Spleen (tissue), 11 donors: ENCODE results near the gene TAF9. TPM values are rescaled to one million over a fixed set of nuclear protein-coding genes. Genes with fewer than 3 reads are reported as not detected.
A peak's percentile ranks its signal among the peaks of the same experiment; 100 is the strongest.

Experiments used
- DNase-seq: peaks from one replicate; pipeline ENCODE4 v3.0.0-alpha.2; 2020
- H3K27ac ChIP-seq, 8 donors: fragments of 200-600 bp; sonication (generic) in 7 of 8; 1 replicate in 4 of 8; 2 replicates in 4 of 8; pipeline versions ENCODE4 v1.5.0 to v1.8.0; 2016 to 2021; ENCODE audit warnings: inconsistent platforms in 4 of 8, mild to moderate bottlenecking in 4 of 8, moderate library complexity in 1 of 8
- H3K27me3 ChIP-seq, 7 donors: fragments of 200-600 bp; sonication (generic) in 6 of 7; replicated peaks in 1 of 7; 1 replicate in 4 of 7; 2 replicates in 3 of 7; pipeline versions ENCODE4 v1.5.0 to v1.8.0; 2016 to 2021; ENCODE audit warnings: inconsistent platforms in 3 of 7, mild to moderate bottlenecking in 1 of 7
- H3K36me3 ChIP-seq, 6 donors: fragments of 200-600 bp; sonication (generic) in 5 of 6; 1 replicate in 4 of 6; 2 replicates in 2 of 6; pipeline versions ENCODE4 v1.5.0 to v1.8.0; 2016 to 2021; ENCODE audit warnings: inconsistent platforms in 2 of 6
- H3K4me1 ChIP-seq, 6 donors: fragments of 200-600 bp; sonication (generic) in 5 of 6; 1 replicate in 3 of 6; 2 replicates in 3 of 6; pipeline versions ENCODE4 v1.5.0 to v1.8.0; 2016 to 2021; ENCODE audit warnings: inconsistent platforms in 3 of 6
- H3K4me3 ChIP-seq, 8 donors: fragments of 200-600 bp; sonication (generic) in 7 of 8; 1 replicate in 4 of 8; 2 replicates in 4 of 8; pipeline versions ENCODE4 v1.5.0 to v1.8.0; 2016 to 2021; ENCODE audit warnings: inconsistent platforms in 4 of 8, mild to moderate bottlenecking in 4 of 8, moderate library complexity in 2 of 8
- H3K9me3 ChIP-seq, 8 donors: fragments of 200-600 bp; sonication (generic) in 7 of 8; 1 replicate in 4 of 8; 2 replicates in 4 of 8; pipeline versions ENCODE4 v1.5.0 to v1.8.0; 2016 to 2021; ENCODE audit warnings: inconsistent platforms in 4 of 8
- CTCF ChIP-seq, 11 experiments: fragments of 200-600 bp in 7 of 11; fragments of 450-650 bp in 4 of 11; sonication (generic) in 4 of 11; IDR thresholded peaks in 8 of 11; conservative IDR thresholded peaks in 3 of 11; 1 replicate in 7 of 11; 2 replicates in 4 of 11; pipeline versions ENCODE4 v1.4.0 to v1.8.0; 2016 to 2021; ENCODE audit warnings: antibody characterized with exemption in 11 of 11, inconsistent platforms in 4 of 11, mild to moderate bottlenecking in 1 of 11
- POLR2A ChIP-seq, 3 donors: fragments of 450-650 bp; IDR thresholded peaks; one replicate each; pipeline ENCODE4 v1.5.1; 2017; ENCODE audit warnings: antibody characterized with exemption in 3 of 3, mild to moderate bottlenecking in 1 of 3
- POLR2AphosphoS5 ChIP-seq, 3 donors: sonication (generic); formaldehyde crosslinking; IDR thresholded peaks; one replicate each; pipeline ENCODE4 v1.5.1; 2017; ENCODE audit warnings: antibody characterized with exemption in 3 of 3
- WGBS, 5 donors: extraction: QIAGEN DNeasy Blood & Tissue Kit in 3 of 5; methylation state at CpG; one replicate each; pipeline versions ENCODE4 v1.1.5 to v1.1.7; 2013 to 2018; 5-methylcytosine and 5-hydroxymethylcytosine counted together
- intact Hi-C: fragments of 100-400 bp; cut with DNase I; formaldehyde crosslinking; loops from one replicate; pipeline ENCODE4 v1.15.0; 2023; ENCODE audit warnings: low total_unique reads
- polyA plus RNA-seq, 3 donors: library from polyadenylated mRNA; stranded (reverse); fragments of 200-250 nt; gene quantifications; one replicate each; pipeline ENCODE4 v1.2.1, GENCODE V29; 2013
- total RNA-seq, 7 donors: library from RNA; depleted of rRNA in 3 of 7; stranded (reverse); fragments of >200 nt in 3 of 7; fragmentation: NEBNext Ultra II Directional in 4 of 7; extraction: Animal tissue kit (Norgen Biotek cat#: 25700) in 4 of 7; gene quantifications; one replicate each; pipeline versions ENCODE4 v1.1.0 to v1.2.1, GENCODE V29; 2016 to 2021
- donor health status: healthy with polysubstance abuse.
- donor health status: DM: no; HTN: no; CAD: no; lungs with moderate emphysema.
- donor health status: DM: no; HTN: no; CAD: no.
- donor health status: Bipolar disorder and iron deficiency.
- donor health status: healthy.
- donor health status: DM: no; HTN: no; CAD: no.
- donor health status: DM: yes; HTN: yes; CAD: no.

Gene TAF9
- total and polyA plus RNA-seq, 10 donors, result 33.5 to 61.6 (median 37.5) TPM

DNA sequence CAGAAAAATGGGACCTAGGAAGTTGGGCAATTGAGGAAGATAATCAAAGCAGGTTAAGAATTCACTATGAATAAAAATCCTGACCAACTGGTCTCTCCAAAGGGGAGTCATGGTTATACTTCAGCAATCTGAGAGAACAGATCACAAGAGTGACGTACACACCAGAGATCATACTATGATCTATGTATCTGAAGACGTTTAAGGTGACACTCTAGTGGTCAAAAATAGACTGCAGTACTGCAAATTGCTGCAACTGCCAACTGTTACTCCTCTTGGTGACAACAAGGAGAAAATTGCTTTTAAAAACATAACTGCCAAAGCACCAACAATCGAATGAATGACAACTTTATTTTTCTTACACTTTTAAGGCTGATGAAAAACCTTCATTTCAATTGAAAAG, 4.9 kb downstream of the TAF9 start:
- Histone ChIP-seq H3K4me3 (no peak overlapping the region), H3K27ac (no peak overlapping the region), H3K4me1 (peaks cover 11 to 52% (median 24%) of the 10 kb centered on the region in 6 donors), H3K27me3 (no peaks in the 10 kb centered on the region), H3K36me3 (peaks cover 3 to 68% (median 39%) of the 10 kb centered on the region in 6 donors), H3K9me3 (no peaks in the 10 kb centered on the region)
- intact Hi-C loops, result loop anchor here (10.0 kb wide), 1 partner anchor 270 kb away; the partner anchor contains the start of gene SLC30A5
- DNase-seq, result no peak
- peak in 3 of 11 experiments; percentile 11 to 27 (median 16) for TF ChIP-seq CTCF (IDR thresholded peaks at IDR 0.05 in 8 of 11, conservative IDR thresholded peaks at IDR 0.05 in 3 of 11)
- no peak for TF ChIP-seq POLR2AphosphoS5 (IDR thresholded peaks at IDR 0.05)
- WGBS, 5 donors, result 54 to 65% (median 62%) methylated on average over 3 of the region's 3 CpGs

DNA sequence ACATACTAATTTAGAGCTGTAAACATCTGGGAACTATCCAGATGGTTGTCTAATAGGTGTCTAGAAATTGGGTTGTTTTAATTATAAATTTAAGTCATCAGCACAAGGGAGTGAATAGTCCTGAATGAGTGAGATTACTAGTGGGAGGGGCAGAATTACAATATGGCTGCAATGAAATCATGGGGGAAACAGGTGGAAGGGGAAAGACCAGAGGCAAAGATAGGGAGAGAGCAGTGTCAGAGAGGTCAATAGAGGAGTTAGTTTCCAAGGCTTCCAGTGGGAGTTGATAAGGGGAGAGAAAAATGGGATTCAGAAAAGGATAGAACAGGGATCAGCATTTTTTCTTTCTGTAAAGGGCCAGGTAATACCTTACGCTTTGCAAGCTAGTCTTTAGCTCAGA, 8.9 kb downstream of the TAF9 start:
- Histone ChIP-seq H3K4me1 (peaks cover 0 to 29% (median 0%) of the 10 kb centered on the region in 6 donors), H3K27me3 (no peaks in the 10 kb centered on the region), H3K36me3 (peaks cover 3 to 71% (median 23%) of the 10 kb centered on the region in 6 donors), H3K4me3 (no peak overlapping the region), H3K27ac (no peak overlapping the region), H3K9me3 (no peaks in the 10 kb centered on the region)
- no peak for TF ChIP-seq CTCF (IDR thresholded peaks at IDR 0.05 in 8 of 11, conservative IDR thresholded peaks at IDR 0.05 in 3 of 11)
- TF ChIP-seq POLR2AphosphoS5 (IDR thresholded peaks at IDR 0.05), result no peak
- no peak for TF ChIP-seq POLR2A (IDR thresholded peaks at IDR 0.05)
- 96 to 100% (median 97%) methylated on average over 1 of the region's 1 CpG for WGBS, 5 donors
- no peak for DNase-seq
- intact Hi-C loops, result loop anchor here (10.0 kb wide), 1 partner anchor 266 kb away; the partner anchor contains the start of gene SLC30A5

DNA sequence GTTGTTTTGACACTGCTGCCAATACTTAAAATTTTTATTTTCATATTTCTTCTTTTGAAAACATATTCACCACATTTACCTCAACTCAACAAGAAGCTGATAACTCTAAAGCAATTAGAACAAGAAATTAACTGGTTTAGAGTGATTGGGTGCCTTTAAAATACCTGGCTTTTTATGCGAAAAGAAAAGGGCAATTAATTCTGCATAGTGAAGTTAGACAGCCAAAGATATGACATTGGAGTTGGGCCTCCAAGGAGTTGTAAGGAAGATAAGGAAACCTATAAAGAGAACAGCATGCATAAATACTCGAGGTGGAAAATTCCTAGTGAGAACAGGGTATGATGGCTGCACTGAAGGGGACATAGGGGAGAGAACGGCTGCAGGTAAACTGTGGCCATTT, 9.6 kb downstream of the TAF9 start:
- Histone ChIP-seq H3K9me3 (no peaks in the 10 kb centered on the region), H3K4me3 (no peak overlapping the region), H3K27ac (no peak overlapping the region), H3K36me3 (peaks cover 3 to 71% (median 23%) of the 10 kb centered on the region in 6 donors), H3K4me1 (peaks cover 0 to 22% (median 0%) of the 10 kb centered on the region in 6 donors), H3K27me3 (no peaks in the 10 kb centered on the region)
- no peak for TF ChIP-seq POLR2A (IDR thresholded peaks at IDR 0.05)
- TF ChIP-seq POLR2AphosphoS5 (IDR thresholded peaks at IDR 0.05), result no peak
- no peak for TF ChIP-seq CTCF (IDR thresholded peaks at IDR 0.05 in 8 of 11, conservative IDR thresholded peaks at IDR 0.05 in 3 of 11)
- WGBS, 5 donors, result 91 to 97% (median 94%) methylated on average over 3 of the region's 3 CpGs
- no peak for DNase-seq
- intact Hi-C loops, result loop anchor here (10.0 kb wide), 1 partner anchor 265 kb away; the partner anchor contains the start of gene SLC30A5

DNA sequence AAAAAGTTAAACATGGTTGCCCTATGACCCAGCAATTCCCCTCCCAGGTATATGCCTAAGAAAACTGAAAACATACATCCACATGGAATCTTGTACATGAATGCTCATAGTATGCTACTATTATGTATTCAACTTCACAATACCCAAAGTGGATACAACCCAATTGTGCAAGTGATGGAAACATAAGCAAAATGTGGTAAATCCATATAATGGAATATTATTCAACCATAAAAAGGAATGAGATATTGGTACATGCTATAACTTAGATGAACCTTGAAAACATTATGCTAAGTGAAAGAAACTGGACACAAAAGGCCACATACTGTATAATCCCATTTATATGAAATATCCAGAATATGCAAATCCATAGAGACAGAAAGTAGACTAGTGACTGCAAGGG, 18.7 kb downstream of the TAF9 start:
- TF ChIP-seq POLR2A (IDR thresholded peaks at IDR 0.05) (no peak), CTCF (IDR thresholded peaks at IDR 0.05 in 8 of 11, conservative IDR thresholded peaks at IDR 0.05 in 3 of 11) (no peak), POLR2AphosphoS5 (IDR thresholded peaks at IDR 0.05) (no peak)
- no peak for DNase-seq
- no peaks in the 10 kb centered on the region for H3K27me3 ChIP-seq
- H3K27ac ChIP-seq, result no peak overlapping the region
- no peak overlapping the region for H3K4me3 ChIP-seq
- H3K4me1 ChIP-seq, result peaks cover 0 to under 1% (median 0%) of the 10 kb centered on the region in 6 donors
- intact Hi-C loops, result no loop called here
- H3K9me3 ChIP-seq, result peaks cover 0 to 4% (median 0%) of the 10 kb centered on the region in 8 donors
- H3K36me3 ChIP-seq, result peaks cover 2 to 62% (median 50%) of the 10 kb centered on the region in 6 donors
